Measurements from ENCODE around the gene LSM3.

- TF ChIP-seq, protein P1, sequence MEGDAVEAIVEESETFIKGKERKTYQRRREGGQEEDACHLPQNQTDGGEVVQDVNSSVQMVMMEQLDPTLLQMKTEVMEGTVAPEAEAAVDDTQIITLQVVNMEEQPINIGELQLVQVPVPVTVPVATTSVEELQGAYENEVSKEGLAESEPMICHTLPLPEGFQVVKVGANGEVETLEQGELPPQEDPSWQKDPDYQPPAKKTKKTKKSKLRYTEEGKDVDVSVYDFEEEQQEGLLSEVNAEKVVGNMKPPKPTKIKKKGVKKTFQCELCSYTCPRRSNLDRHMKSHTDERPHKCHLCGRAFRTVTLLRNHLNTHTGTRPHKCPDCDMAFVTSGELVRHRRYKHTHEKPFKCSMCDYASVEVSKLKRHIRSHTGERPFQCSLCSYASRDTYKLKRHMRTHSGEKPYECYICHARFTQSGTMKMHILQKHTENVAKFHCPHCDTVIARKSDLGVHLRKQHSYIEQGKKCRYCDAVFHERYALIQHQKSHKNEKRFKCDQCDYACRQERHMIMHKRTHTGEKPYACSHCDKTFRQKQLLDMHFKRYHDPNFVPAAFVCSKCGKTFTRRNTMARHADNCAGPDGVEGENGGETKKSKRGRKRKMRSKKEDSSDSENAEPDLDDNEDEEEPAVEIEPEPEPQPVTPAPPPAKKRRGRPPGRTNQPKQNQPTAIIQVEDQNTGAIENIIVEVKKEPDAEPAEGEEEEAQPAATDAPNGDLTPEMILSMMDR (IDR thresholded peaks at IDR 0.05): no peak
- TF ChIP-seq POLR2A (IDR thresholded peaks at IDR 0.05) (no peak), EP300 (IDR thresholded peaks at IDR 0.05) (no peak)
These were observed 9.2 kb upstream of the LSM3 start for GRCh38 chr3:14169435-14169834.
